Vagina (tissue), 2 donors: ENCODE data around the gene SYCE3. TPM values are rescaled to one million over a fixed set of nuclear protein-coding genes. Genes with fewer than 3 reads are reported as not detected.

Source experiments
- DNase-seq, 2 donors: peaks; one replicate each; pipeline ENCODE4 v3.0.0-alpha.2; 2017; ENCODE audit errors: extremely low spot score in 2 of 2
- H3K27ac ChIP-seq: fragments of 200-600 bp; sonication (generic); one replicate; pipeline ENCODE4 v1.5.1; 2019
- H3K27me3 ChIP-seq: fragments of 200-600 bp; sonication (generic); one replicate; pipeline ENCODE4 v1.5.1; 2019
- H3K36me3 ChIP-seq, 2 donors: fragments of 200-600 bp; sonication (generic); one replicate each; pipeline ENCODE4 v1.5.1; 2017 to 2019
- H3K4me1 ChIP-seq: fragments of 200-600 bp; sonication (generic); one replicate; pipeline ENCODE4 v1.5.1; 2019
- H3K4me3 ChIP-seq, 2 donors: fragments of 200-600 bp; sonication (generic); 1 replicate in 1 of 2; 2 replicates in 1 of 2; pipeline ENCODE4 v1.5.1; 2016 to 2019
- H3K9me3 ChIP-seq: fragments of 200-600 bp; sonication (generic); one replicate; pipeline ENCODE4 v1.5.1; 2019
- POLR2A ChIP-seq, 2 donors: fragments of 450-650 bp; IDR thresholded peaks; one replicate each; pipeline ENCODE4 v1.6.1; 2017; ENCODE audit warnings: antibody characterized with exemption in 2 of 2, mild to moderate bottlenecking in 2 of 2, moderate library complexity in 2 of 2
- POLR2AphosphoS5 ChIP-seq, 2 donors: sonication (generic); formaldehyde crosslinking; IDR thresholded peaks; one replicate each; pipeline ENCODE4 v1.9.0; 2017; ENCODE audit warnings: antibody characterized with exemption in 2 of 2, mild to moderate bottlenecking in 2 of 2, low read depth in 1 of 2; ENCODE audit not compliant: insufficient read depth in 1 of 2
- intact Hi-C: fragments of 100-400 bp; cut with DNase I; formaldehyde crosslinking; loops from one replicate; pipeline ENCODE4 v1.15.1; 2023
- total RNA-seq: library from RNA; depleted of rRNA; stranded (reverse); fragments of >200 nt; gene quantifications from one replicate; pipeline ENCODE4 v1.2.3, GENCODE V29; 2016
- TF ChIP-seq, protein P1 (sequence below), 3 experiments: fragments of 450-650 bp in 2 of 3; fragments of 200-600 bp in 1 of 3; sonication (generic) in 1 of 3; IDR thresholded peaks; one replicate each; pipeline ENCODE4 v1.5.1; 2017 to 2019; ENCODE audit warnings: antibody characterized with exemption in 3 of 3, mild to moderate bottlenecking in 2 of 3, moderate library complexity in 2 of 3

SYCE3 gene
- total RNA-seq, 1 donor from 2014 or later: not detected

DNA sequence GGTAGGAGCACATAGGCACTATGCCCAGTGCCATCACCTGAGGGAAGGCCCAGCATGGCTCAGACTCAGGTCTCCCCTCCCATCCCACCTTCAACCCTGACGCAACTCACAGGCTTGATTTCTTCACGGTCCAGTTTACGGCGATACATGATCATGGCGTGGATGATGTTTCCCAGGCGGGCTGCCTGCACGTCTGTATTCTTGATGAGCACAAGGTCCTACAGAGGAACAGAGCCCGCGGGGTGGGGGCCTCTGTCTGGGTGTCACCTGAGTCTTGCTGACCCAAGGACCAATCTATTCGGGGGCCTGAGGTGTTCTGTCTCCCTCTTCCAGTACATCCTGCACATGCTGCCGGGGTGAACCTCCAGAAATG lies 11.7 kb upstream of the SYCE3 start:
- no peak overlapping the region for H3K27ac ChIP-seq
- no peaks in the 10 kb centered on the region for H3K27me3 ChIP-seq
- H3K4me1 ChIP-seq: peaks cover 9% of the 10 kb centered on the region
- peaks cover 0 to 9% of the 10 kb centered on the region in 2 donors for H3K36me3 ChIP-seq
- no peak for DNase-seq
- no peak for TF ChIP-seq POLR2A (IDR thresholded peaks at IDR 0.05)
- TF ChIP-seq POLR2AphosphoS5 (IDR thresholded peaks at IDR 0.05; ENCODE audit: insufficient read depth in 1 of 2, low read depth in 1 of 2): no peak
- TF ChIP-seq, protein P1, sequence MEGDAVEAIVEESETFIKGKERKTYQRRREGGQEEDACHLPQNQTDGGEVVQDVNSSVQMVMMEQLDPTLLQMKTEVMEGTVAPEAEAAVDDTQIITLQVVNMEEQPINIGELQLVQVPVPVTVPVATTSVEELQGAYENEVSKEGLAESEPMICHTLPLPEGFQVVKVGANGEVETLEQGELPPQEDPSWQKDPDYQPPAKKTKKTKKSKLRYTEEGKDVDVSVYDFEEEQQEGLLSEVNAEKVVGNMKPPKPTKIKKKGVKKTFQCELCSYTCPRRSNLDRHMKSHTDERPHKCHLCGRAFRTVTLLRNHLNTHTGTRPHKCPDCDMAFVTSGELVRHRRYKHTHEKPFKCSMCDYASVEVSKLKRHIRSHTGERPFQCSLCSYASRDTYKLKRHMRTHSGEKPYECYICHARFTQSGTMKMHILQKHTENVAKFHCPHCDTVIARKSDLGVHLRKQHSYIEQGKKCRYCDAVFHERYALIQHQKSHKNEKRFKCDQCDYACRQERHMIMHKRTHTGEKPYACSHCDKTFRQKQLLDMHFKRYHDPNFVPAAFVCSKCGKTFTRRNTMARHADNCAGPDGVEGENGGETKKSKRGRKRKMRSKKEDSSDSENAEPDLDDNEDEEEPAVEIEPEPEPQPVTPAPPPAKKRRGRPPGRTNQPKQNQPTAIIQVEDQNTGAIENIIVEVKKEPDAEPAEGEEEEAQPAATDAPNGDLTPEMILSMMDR (IDR thresholded peaks at IDR 0.05): no peak
- H3K9me3 ChIP-seq: no peaks in the 10 kb centered on the region
- intact Hi-C loops: no loop called here
- no peak overlapping the region for H3K4me3 ChIP-seq

DNA sequence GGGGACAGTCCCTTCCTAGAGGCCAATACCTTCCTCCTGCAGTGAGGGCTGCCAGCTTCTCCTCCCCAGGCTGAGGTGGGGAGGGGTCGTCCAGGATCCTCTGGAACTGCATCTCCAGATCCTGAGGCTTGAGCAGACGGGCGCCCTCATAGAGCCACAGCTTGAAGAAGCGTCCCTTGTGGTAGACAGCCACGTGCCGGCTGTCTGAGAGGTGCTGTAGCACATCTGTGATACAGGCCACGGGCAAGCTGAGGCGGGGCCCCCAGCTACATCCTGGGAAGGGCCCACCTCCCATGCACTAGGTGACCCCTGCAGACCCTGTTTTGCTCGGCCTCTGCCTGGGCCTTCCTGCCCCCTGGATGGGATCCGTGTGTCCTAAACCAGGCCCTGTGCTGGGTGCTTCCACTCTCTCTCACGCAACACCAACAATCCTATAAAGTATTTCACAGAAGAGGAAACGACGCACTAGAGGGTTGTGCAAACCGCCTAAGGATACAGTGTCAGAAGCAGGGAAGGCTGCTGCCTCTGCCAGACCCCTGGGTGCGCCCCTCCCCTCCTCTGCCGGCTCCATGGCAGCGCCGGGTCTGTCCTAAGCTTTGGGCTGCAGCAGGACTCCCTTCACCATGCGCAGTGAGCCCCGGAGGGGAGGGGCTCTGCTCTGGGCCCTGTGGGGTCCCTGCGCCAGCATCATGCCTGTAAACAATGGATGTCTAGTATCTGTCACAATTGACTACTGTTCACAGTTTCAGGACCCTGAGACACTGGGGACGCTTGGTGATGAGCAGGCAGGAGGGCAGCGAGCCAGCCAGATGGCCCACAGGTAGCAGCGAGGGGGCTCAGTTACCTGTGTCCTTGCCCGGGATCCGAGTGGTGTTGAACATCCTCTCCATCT lies 11.0 kb upstream of the SYCE3 start:
- DNase-seq: no peak
- Histone ChIP-seq H3K27me3 (no peaks in the 10 kb centered on the region), H3K9me3 (no peaks in the 10 kb centered on the region), H3K4me3 (no peak overlapping the region), H3K36me3 (peaks cover 0 to 9% of the 10 kb centered on the region in 2 donors), H3K4me1 (peaks cover 7% of the 10 kb centered on the region), H3K27ac (no peak overlapping the region)
- TF ChIP-seq POLR2A (IDR thresholded peaks at IDR 0.05): no peak
- TF ChIP-seq, protein P1 (IDR thresholded peaks at IDR 0.05): no peak
- TF ChIP-seq POLR2AphosphoS5 (IDR thresholded peaks at IDR 0.05; ENCODE audit: insufficient read depth in 1 of 2, low read depth in 1 of 2): no peak
- intact Hi-C loops: no loop called here

DNA sequence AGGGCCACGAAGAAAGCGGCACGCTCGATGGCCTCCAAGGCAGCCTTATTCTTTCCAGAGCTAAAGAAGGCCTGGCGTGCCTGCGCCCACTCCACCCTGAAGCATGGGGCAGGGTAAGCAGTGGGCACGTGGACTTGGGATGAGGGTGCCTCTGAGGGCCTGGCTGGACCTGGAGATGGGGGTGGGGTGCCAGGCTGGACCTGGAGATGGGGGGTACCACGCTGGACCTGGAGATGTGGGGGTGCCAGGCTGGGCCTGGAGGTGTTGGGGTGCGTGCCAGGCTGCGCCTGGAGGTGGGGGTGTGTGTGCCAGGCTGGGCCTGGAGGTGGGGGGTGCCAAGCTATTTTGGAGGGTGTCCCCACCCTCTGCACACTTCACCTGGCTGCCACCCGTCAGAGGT lies 10.2 kb upstream of the SYCE3 start:
- Histone ChIP-seq H3K9me3 (no peaks in the 10 kb centered on the region), H3K27me3 (no peaks in the 10 kb centered on the region), H3K4me1 (no peaks in the 10 kb centered on the region), H3K36me3 (peaks cover 0 to 9% of the 10 kb centered on the region in 2 donors), H3K4me3 (no peak overlapping the region), H3K27ac (no peak overlapping the region)
- no peak for DNase-seq
- TF ChIP-seq, protein P1 (IDR thresholded peaks at IDR 0.05): no peak
- no peak for TF ChIP-seq POLR2AphosphoS5 (IDR thresholded peaks at IDR 0.05; ENCODE audit: insufficient read depth in 1 of 2, low read depth in 1 of 2)
- no peak for TF ChIP-seq POLR2A (IDR thresholded peaks at IDR 0.05)
- intact Hi-C loops: no loop called here

DNA sequence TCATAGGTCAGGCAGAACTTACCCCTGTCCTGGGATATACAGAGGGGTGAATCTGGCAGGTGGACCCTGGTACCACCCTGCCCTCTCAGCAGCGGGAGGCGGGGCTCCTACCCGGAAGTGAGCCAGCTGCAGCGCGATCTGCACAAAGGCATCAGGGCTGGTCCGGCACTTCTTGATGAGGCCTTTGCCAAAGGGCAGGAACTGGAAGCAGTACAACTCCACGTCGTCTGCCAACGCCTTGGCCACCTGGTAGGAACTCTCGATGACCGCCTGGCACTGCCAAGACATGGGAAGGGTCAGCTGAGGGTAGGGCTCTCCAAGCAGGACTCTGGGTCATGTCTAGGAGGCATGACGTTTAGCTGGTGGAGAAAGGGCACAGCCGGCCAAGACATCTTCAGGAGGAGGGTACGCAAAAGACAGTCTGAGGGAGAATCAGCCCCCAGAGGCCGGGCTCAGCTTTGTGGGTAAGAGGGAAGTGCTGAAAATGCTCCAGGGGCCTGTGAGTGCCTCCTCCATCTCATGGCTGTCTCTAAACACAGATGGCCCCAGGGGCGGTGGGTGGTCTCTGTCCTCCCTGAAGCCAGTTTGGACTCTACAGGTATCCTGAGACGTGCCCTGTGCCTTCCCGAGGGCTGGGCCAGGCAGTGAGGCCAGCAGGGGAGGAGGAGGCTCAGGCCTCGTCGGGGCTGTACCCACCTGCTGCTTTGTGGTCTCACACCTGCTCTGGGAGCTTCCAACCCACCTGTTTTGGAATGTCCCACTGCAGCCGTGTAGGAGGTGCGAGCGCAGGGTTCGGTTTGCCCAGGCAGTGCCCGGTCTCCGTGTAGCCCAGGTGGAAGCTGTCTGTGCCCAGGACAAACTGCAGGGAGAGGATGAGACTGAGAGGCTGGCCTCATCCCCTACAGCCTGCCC lies 8.8 kb upstream of the SYCE3 start:
- H3K27ac ChIP-seq: no peak overlapping the region
- intact Hi-C loops: no loop called here

More for the DNA sequence above, 8.8 kb upstream of the SYCE3 start:
- Histone ChIP-seq H3K4me3 (no peak overlapping the region), H3K4me1 (no peaks in the 10 kb centered on the region), H3K36me3 (peaks cover 0 to 9% of the 10 kb centered on the region in 2 donors), H3K9me3 (no peaks in the 10 kb centered on the region), H3K27me3 (no peaks in the 10 kb centered on the region)
- DNase-seq: no peak
- TF ChIP-seq POLR2AphosphoS5 (IDR thresholded peaks at IDR 0.05; ENCODE audit: insufficient read depth in 1 of 2, low read depth in 1 of 2) (no peak), POLR2A (IDR thresholded peaks at IDR 0.05) (no peak)
- TF ChIP-seq, protein P1 (IDR thresholded peaks at IDR 0.05): no peak
